Coronary artery (tissue), 2 donors: ENCODE data around the gene CLEC3B.

Source experiments
- DNase-seq: peaks from one replicate; pipeline ENCODE4 v3.0.0-alpha.2; 2017; ENCODE audit warnings: low spot score
- H3K27ac ChIP-seq, 2 donors: fragments of 200-600 bp; sonication (generic); one replicate each; pipeline ENCODE4 v1.5.1; 2016 to 2019
- H3K4me3 ChIP-seq: fragments of 200-600 bp; sonication (generic); 2 replicates; pipeline ENCODE4 v1.5.1; 2016; ENCODE audit warnings: mild to moderate bottlenecking, moderate library complexity
- TF ChIP-seq, protein P1 (sequence below): fragments of 200-600 bp; sonication (generic); IDR thresholded peaks from one replicate; pipeline ENCODE4 v1.5.1; 2019; ENCODE audit warnings: antibody characterized with exemption

CLEC3B gene

DNA sequence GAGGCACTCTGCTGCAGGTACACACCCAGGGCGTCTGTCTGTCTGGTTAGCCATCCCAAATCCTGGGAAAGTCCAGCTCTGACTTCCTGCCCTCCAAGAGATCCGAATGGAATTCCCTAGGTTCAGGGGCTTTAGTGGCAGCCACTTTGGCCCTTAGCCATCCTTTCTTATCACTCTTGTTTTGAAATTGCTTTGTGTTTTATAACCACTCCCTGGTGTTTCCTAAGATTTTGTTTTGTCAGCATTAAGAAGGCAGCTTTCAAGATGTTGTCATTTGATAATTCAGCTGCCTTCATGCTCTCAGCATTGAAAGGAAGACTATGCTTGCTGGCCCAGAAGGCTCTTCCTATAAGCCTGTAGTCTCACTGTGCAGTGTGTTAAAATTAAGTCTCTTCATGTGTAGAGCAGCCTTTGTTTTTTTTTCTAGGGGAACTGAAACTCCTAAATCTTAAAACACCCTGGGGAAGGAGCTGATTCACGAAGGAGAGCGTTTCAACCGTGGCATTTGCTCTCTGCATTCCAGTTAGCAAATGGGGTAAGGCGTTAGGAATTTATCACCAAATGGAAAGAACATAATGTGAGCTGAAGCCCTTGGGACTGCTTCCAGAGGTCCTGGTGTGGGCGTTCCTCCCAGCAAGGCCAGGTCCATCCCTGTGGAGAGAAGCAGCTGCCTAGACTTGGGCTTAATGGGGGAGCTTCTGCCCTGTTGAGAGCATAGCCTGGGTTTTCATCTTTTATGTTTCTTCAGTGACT, 14.2 kb upstream of the CLEC3B start:
- peak; percentile 89 for DNase-seq

DNA sequence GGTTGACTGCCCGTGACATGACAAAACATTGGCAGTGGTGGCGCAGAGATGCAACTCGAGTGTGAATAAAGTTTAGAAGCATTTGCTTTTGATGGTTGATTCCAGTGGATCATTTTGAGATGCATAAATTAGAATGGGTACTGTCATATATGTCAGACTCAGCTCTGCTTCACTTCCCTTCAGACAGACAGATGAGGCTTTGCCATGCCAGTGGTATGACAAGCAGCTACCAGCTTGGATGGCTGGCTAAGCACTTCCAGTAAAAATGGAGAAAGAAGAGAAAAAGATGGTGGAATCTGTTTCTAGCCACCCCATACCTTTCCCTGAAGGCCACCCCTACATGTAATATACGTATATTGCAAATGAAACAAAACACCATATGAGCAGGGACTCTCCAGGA, 13.5 kb upstream of the CLEC3B start:
- H3K4me3 ChIP-seq, result no peak overlapping the region
- peak overlapping the region; percentile 53 to 84 for H3K27ac ChIP-seq
- DNase-seq, result no peak
- TF ChIP-seq, protein P1, sequence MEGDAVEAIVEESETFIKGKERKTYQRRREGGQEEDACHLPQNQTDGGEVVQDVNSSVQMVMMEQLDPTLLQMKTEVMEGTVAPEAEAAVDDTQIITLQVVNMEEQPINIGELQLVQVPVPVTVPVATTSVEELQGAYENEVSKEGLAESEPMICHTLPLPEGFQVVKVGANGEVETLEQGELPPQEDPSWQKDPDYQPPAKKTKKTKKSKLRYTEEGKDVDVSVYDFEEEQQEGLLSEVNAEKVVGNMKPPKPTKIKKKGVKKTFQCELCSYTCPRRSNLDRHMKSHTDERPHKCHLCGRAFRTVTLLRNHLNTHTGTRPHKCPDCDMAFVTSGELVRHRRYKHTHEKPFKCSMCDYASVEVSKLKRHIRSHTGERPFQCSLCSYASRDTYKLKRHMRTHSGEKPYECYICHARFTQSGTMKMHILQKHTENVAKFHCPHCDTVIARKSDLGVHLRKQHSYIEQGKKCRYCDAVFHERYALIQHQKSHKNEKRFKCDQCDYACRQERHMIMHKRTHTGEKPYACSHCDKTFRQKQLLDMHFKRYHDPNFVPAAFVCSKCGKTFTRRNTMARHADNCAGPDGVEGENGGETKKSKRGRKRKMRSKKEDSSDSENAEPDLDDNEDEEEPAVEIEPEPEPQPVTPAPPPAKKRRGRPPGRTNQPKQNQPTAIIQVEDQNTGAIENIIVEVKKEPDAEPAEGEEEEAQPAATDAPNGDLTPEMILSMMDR, result no peak

More for the DNA sequence above, 14.2 kb upstream of the CLEC3B start:
- TF ChIP-seq, protein P1, result no peak
- Histone ChIP-seq H3K27ac (peak overlapping the region; percentile 53 to 84), H3K4me3 (peak overlapping the region; percentile 38)

DNA sequence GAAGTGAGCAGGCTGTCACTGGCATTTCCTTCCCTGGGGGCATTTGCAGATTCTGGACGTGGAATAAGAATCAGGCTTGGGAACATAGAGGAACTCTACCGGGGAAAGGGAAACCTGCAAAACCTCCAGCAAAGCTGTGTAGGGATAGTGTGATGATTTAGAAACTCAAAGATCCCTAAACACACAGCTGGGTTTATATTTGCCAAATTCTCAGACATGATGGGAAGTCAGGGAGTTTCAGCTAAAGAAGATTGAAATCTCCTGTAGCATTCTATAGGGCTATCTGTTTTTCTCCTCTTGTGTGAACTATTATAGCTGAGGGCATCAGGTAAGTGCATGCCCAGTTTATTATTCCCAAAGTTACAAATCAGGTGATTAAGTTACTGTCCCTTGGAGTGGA, 9.2 kb upstream of the CLEC3B start:
- no peak overlapping the region for H3K4me3 ChIP-seq
- no peak for DNase-seq
- no peak overlapping the region for H3K27ac ChIP-seq
- TF ChIP-seq, protein P1, result no peak

DNA sequence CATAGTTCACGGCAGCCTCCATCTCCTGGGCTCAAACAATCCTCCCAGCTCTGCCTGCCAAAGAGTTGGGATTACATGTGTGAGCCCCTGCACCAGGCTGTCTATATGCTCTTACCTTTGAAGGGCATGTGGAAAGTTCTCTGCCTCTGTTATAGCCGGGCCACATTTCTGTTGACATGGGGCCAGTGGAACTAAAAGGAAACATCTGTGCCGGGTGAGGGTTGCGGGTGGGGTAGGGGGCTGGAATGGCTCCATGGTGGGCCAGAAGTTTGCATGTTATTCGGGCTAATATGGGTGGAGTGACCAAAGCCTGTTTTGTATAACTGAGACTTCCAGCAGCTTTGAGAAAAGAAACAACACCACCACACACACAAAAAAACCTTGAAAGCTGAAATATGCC, 8.3 kb upstream of the CLEC3B start:
- no peak for DNase-seq
- no peak overlapping the region for H3K27ac ChIP-seq
- TF ChIP-seq, protein P1, result no peak
- no peak overlapping the region for H3K4me3 ChIP-seq

DNA sequence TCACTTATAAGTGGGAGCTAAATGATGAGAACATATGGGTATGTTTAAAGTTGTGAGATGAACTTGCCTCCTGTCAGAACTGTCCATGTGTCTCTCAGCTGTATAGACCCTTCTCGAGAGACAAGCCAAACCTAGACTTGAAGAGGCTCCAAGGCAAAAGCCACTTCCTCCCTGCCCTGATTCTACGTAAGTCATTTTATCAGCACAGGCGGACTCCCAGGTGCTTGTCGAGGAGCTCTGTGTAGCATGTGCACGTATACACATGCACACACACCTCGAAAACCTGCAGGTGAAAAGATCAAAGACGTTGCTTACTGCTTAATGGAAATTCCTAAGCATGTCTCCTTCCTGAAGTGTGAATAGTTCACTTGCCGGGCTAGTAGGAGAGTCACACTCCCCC, 5.6 kb upstream of the CLEC3B start:
- Histone ChIP-seq H3K4me3 (no peak overlapping the region), H3K27ac (no peak overlapping the region)
- DNase-seq, result no peak
- TF ChIP-seq, protein P1, result no peak

DNA sequence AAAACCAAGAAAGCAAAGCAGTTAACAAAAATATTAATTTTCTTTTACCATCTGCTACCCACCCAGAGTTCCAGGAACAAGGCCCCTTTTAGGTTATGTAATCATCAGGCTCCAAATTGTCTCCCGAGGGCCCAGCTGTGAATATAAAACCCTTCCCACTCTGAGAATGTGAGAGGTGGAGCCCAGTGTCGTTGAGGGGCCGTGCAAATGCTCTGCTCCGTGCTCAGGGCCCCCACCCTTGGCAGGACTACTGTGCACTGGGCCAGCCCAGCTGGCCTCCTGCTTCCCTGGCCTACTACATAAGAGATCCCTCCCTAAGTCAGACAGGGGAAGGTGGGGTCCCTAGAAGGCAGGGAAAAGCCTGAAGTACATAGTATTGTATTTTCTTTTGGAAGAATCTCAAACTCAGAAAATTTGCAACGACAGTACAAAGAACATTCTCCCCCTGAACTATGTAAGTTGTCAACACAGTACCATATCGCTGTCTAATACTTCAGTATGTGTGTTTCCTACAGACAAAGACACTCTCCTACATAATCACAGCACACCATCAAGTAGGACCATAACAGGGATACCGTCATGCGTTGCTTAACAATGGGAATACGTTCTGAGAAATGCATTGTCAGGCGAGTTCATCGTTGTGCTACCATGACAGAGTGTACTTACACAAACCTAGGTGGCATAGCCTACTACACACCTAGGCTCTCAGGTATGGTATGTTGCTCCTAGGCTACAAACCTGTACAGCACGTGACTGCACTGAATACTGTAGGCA, 4.4 kb upstream of the CLEC3B start:
- DNase-seq, result no peak
- Histone ChIP-seq H3K27ac (peak overlapping the region in 1 of 2 donors; percentile 30), H3K4me3 (no peak overlapping the region)
- TF ChIP-seq, protein P1, result no peak

DNA sequence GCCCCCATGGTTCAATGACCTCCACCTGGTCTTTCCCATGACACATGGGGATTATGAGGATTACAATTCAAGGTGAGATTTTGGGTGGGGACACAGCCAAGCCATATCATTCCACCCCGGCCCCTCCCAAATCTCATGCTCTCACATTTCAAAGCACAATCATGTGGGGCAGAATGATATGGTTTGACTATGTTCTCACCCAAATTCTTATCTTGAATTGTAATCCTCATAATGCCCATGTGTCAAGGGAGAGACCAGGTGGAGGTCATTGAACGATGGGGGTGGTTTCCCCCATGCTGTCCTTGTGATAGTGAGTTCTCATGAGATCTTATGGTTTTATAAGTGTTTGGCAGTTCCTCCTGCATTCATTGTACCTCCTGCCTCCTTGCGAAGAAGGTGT, 2.4 kb upstream of the CLEC3B start:
- TF ChIP-seq, protein P1, result no peak
- DNase-seq, result no peak
- H3K27ac ChIP-seq, result peak overlapping the region in 1 of 2 donors; percentile 86
- no peak overlapping the region for H3K4me3 ChIP-seq
